SH-SY5Y (cell line): ENCODE results near the gene MFN2.

Experiments used
- GATA2 ChIP-seq: IDR thresholded peaks from 2 replicates; pipeline ENCODE4 v1.6.1; 2011; ENCODE audit warnings: mild to moderate bottlenecking, low read depth, low read length
- GATA3 ChIP-seq: IDR thresholded peaks from 2 replicates; pipeline ENCODE4 v1.6.1; 2011; ENCODE audit warnings: low read depth, mild to moderate bottlenecking, low read length, moderate library complexity

- TF ChIP-seq GATA2 (no peak; the same call in 1 of the 2 replicates), GATA3 (no peak)
Measured at GRCh38 chr1:11934302-11935056, 45.8 kb upstream of the MFN2 start, which contains the start of gene PLOD1.
